Esophagus muscularis mucosa (tissue), 4 donors: ENCODE measurements around the gene PRR14. TPM values are rescaled to one million over a fixed set of nuclear protein-coding genes. Genes with fewer than 3 reads are reported as not detected.
A peak's percentile ranks its signal among the peaks of the same experiment; 100 is the strongest.
"Not testable (repeated sequence)": the region's sequence is repeated elsewhere in the genome, so short reads cannot be mapped to it uniquely, and the experiment has no call there.

ENCODE experiments used
- DNase-seq: peaks from one replicate; pipeline ENCODE4 v3.0.0-alpha.2; 2017; ENCODE audit errors: extremely low spot score
- H3K27ac ChIP-seq, 4 donors: fragments of 200-600 bp; sonication (generic); replicated peaks in 1 of 4; 1 replicate in 3 of 4; 2 replicates in 1 of 4; pipeline ENCODE4 v1.5.1; 2016 to 2019; ENCODE audit warnings: mild to moderate bottlenecking in 1 of 4
- H3K27me3 ChIP-seq, 4 donors: fragments of 200-600 bp; sonication (generic); one replicate each; pipeline versions ENCODE4 v1.5.1 to v1.6.0; 2016 to 2019
- H3K36me3 ChIP-seq, 4 donors: fragments of 200-600 bp; sonication (generic); one replicate each; pipeline ENCODE4 v1.5.1; 2016 to 2019
- H3K4me1 ChIP-seq, 4 donors: fragments of 200-600 bp; sonication (generic); one replicate each; pipeline ENCODE4 v1.5.1; 2016 to 2019
- H3K4me3 ChIP-seq, 4 donors: fragments of 200-600 bp; sonication (generic); 1 replicate in 2 of 4; 2 replicates in 2 of 4; pipeline ENCODE4 v1.5.1; 2016 to 2019; ENCODE audit warnings: mild to moderate bottlenecking in 4 of 4, moderate library complexity in 1 of 4
- H3K9me3 ChIP-seq, 4 donors: fragments of 200-600 bp; sonication (generic); 1 replicate in 3 of 4; 2 replicates in 1 of 4; pipeline ENCODE4 v1.5.1; 2016 to 2019
- CTCF ChIP-seq, 3 experiments: fragments of 200-600 bp in 2 of 3; fragments of 450-650 bp in 1 of 3; sonication (generic) in 2 of 3; IDR thresholded peaks; one replicate each; pipeline ENCODE4 v1.5.1; 2017 to 2019; ENCODE audit warnings: antibody characterized with exemption in 3 of 3, mild to moderate bottlenecking in 2 of 3, moderate library complexity in 1 of 3
- EP300 ChIP-seq: sonication (generic); formaldehyde crosslinking; IDR thresholded peaks from one replicate; pipeline ENCODE4 v1.6.1; 2017; ENCODE audit warnings: antibody characterized with exemption
- POLR2A ChIP-seq: fragments of 450-650 bp; IDR thresholded peaks from one replicate; pipeline ENCODE4 v1.6.1; 2017; ENCODE audit warnings: antibody characterized with exemption, moderate library complexity, mild to moderate bottlenecking, low read depth
- POLR2AphosphoS5 ChIP-seq, 2 donors: sonication (generic); formaldehyde crosslinking; IDR thresholded peaks; one replicate each; pipeline ENCODE4 v1.6.1; 2017; ENCODE audit warnings: antibody characterized with exemption in 2 of 2
- WGBS: methylation state at CpG from one replicate; pipeline ENCODE4 v1.1.5; 2018; 5-methylcytosine and 5-hydroxymethylcytosine counted together
- intact Hi-C: fragments of 100-400 bp; cut with DNase I; formaldehyde crosslinking; loops from one replicate; pipeline ENCODE4 v1.15.1; 2023
- total RNA-seq, 4 donors: library from RNA; depleted of rRNA; stranded (reverse); fragments of >200 nt; gene quantifications; one replicate each; pipeline versions ENCODE4 v1.1.0 to v1.2.1, GENCODE V29; 2016

Gene PRR14
- total RNA-seq, 4 donors from 2014 or later = 30.3 to 54.0 (median 41.2) TPM

GRCh38 chr16:30694926-30695693, 44.4 kb downstream of the PRR14 start:
- 79% methylated on average over 11 of the region's 11 CpGs for WGBS
- Histone ChIP-seq H3K27me3 (no peaks in the 10 kb centered on the region), H3K36me3 (peaks cover 0 to 4% (median 2%) of the 10 kb centered on the region in 4 donors), H3K27ac (no peak overlapping the region), H3K4me1 (peaks cover 16 to 31% (median 24%) of the 10 kb centered on the region in 4 donors), H3K9me3 (no peaks in the 10 kb centered on the region), H3K4me3 (no peak overlapping the region)
- no peak for DNase-seq
- no peak for TF ChIP-seq POLR2AphosphoS5 (IDR thresholded peaks at IDR 0.05)
- no peak for TF ChIP-seq EP300
- TF ChIP-seq CTCF (IDR thresholded peaks at IDR 0.05) = no peak
- TF ChIP-seq POLR2A = no peak
- intact Hi-C loops = loop anchor here (5.0 to 10.0 kb wide), 2 partner anchors 33 to 260 kb away; partner anchors contain the start of gene DCTPP1

GRCh38 chr16:30696646-30697045, 45.9 kb downstream of the PRR14 start:
- H3K27me3 ChIP-seq, H3K9me3 ChIP-seq, H3K4me3 ChIP-seq, H3K27ac ChIP-seq, DNase-seq: not testable (repeated sequence)
- 92% methylated on average over 3 of the region's 3 CpGs for WGBS
- intact Hi-C loops = loop anchor here (5.0 to 10.0 kb wide), 2 partner anchors 34 to 262 kb away; partner anchors contain the start of gene DCTPP1
- peaks cover 27 to 39% (median 34%) of the 10 kb centered on the region in 4 donors for H3K4me1 ChIP-seq
- H3K36me3 ChIP-seq = peaks cover 11 to 20% (median 16%) of the 10 kb centered on the region in 4 donors

GRCh38 chr16:30697264-30698138, 46.7 kb downstream of the PRR14 start:
- TF ChIP-seq EP300 (no peak), CTCF (IDR thresholded peaks at IDR 0.05) (no peak), POLR2AphosphoS5 (IDR thresholded peaks at IDR 0.05) (no peak), POLR2A (no peak)
- Histone ChIP-seq H3K4me3 (peak overlapping the region; percentile 88 to 100 (median 98)), H3K4me1 (peaks cover 27 to 39% (median 34%) of the 10 kb centered on the region in 4 donors), H3K9me3 (no peaks in the 10 kb centered on the region), H3K27ac (peak overlapping the region; percentile 98 to 100 (median 100)), H3K36me3 (peaks cover 17 to 27% (median 24%) of the 10 kb centered on the region in 4 donors), H3K27me3 (no peaks in the 10 kb centered on the region)
- 19% methylated on average over 23 of the region's 26 CpGs for WGBS
- intact Hi-C loops = loop anchor here (5.0 to 10.0 kb wide), 2 partner anchors 35 to 263 kb away; partner anchors contain the start of gene DCTPP1
- DNase-seq = no peak

- Histone ChIP-seq H3K4me1 (peaks cover 27 to 37% (median 34%) of the 10 kb centered on the region in 4 donors), H3K36me3 (peaks cover 24 to 35% (median 32%) of the 10 kb centered on the region in 4 donors), H3K4me3 (peak overlapping the region; percentile 88 to 100 (median 98)), H3K27me3 (no peaks in the 10 kb centered on the region), H3K27ac (peak overlapping the region; percentile 98 to 100 (median 100)), H3K9me3 (no peaks in the 10 kb centered on the region)
- peak; percentile 99 for DNase-seq
- WGBS = 0% methylated on average over 27 of the region's 76 CpGs
- TF ChIP-seq POLR2AphosphoS5 (IDR thresholded peaks at IDR 0.05) = peak; percentile 92 to 93
- TF ChIP-seq CTCF (IDR thresholded peaks at IDR 0.05) = peak in 1 of 3 experiments; percentile 18
- no peak for TF ChIP-seq EP300
- peak; percentile 57 for TF ChIP-seq POLR2A
- intact Hi-C loops = loop anchor here (5.0 to 10.0 kb wide), 2 partner anchors 36 to 263 kb away; partner anchors contain the start of gene DCTPP1
Measured at GRCh38 chr16:30698139-30698815, 47.5 kb downstream of the PRR14 start.
